ENCODE data around the gene MCRS1.

Gene MCRS1

GRCh38 chr12:49578471-49579112 is 10.7 kb upstream of the MCRS1 start:
- intact Hi-C loops (cut with DNase I; ENCODE audit: low total_unique reads) = no loop called here
- Histone ChIP-seq H3K4me3 (no peak overlapping the region), H3K36me3 (peaks cover 0 to 32% (median 12%) of the 10 kb centered on the region in 3 donors), H3K9me3 (no peaks in the 10 kb centered on the region), H3K27ac (no peak overlapping the region), H3K27me3 (no peaks in the 10 kb centered on the region), H3K4me1 (peaks cover 0 to 30% (median 5%) of the 10 kb centered on the region in 4 donors)
- DNase-seq = no peak
- TF ChIP-seq CTCF (IDR thresholded peaks at IDR 0.05) = no peak

DNA sequence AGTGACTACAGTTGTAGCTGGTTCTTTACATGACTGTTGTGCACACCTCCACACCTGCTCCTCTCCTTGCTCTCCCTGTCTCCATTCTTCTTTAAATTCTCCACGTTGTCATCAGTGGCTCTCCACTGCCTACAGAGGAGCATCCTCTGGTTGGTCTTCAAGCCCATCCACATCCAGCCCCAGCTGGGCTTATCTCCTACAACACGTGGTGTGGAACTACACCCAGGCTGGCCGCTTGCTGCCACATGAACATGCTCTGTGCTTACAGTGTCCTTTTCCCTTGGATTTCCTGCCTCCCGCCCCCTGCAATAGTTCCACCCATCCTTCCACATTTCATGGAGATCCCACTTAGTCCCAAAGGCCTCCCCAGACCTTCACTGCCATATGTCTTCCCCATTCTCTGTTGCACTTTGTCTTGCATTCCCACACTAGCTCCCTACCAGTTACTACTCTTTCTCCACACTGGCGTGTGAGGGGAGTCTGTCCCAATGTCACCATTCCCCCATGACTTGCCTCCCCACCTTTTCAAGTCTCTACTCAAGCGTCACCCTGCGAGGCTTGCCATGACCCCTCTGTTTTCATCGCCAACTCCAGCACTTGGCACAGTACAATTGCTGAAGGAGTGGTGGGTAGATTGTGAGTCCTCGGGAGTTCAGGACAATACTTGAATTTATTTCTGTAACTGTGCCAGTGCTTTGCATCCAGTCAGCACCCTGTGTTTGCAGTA is 9.8 kb upstream of the MCRS1 start:
- H3K27ac ChIP-seq = no peak overlapping the region
- intact Hi-C loops (cut with DNase I; ENCODE audit: low total_unique reads) = no loop called here
- peaks cover 0 to 21% (median 5%) of the 10 kb centered on the region in 4 donors for H3K4me1 ChIP-seq
- peaks cover 0 to 30% (median 12%) of the 10 kb centered on the region in 3 donors for H3K36me3 ChIP-seq
- no peak for TF ChIP-seq CTCF (IDR thresholded peaks at IDR 0.05)
- no peaks in the 10 kb centered on the region for H3K27me3 ChIP-seq
- H3K9me3 ChIP-seq = no peaks in the 10 kb centered on the region
- no peak overlapping the region for H3K4me3 ChIP-seq
- DNase-seq = no peak

DNA sequence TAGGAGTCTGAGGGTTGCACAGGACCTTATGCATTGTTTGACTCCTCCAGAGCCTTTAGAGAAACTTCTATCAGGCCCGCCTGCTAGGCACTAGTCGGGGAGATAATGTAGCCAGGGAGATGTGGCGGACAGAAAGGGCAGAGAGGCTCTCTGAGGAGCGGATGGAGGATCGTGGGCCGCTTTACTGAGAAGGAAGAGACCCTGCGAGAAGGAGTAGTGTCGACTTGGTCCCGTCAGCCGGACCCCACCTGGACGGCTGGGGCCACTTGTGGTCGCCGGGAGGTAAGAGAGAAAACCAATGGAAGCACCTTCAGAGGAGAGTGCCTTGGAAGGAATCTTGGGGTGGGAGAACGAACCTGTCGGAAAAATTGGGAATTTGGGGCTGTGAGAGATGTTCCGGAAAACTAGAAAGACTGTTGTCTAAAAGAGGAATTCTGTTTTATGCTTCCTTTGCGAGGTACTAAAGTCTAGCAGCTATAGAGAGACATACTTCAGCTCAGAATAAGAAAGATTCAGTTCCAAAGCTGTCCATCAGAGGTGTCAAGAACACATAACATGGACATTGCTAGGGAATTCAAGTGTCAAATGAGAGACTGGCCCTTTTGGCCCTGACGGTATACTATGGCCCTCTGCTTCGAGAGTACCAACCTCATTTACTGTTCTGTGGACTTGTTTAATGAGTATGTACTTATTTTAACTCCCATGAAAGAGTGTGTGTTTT is 660 bp upstream of the MCRS1 start:
- Histone ChIP-seq H3K27me3 (no peaks in the 10 kb centered on the region), H3K4me3 (peak overlapping the region; percentile 74 to 86), H3K4me1 (peaks cover 0 to 49% (median 30%) of the 10 kb centered on the region in 4 donors), H3K27ac (peak overlapping the region; percentile 76 to 84), H3K36me3 (peaks cover 13 to 29% (median 16%) of the 10 kb centered on the region in 3 donors), H3K9me3 (no peaks in the 10 kb centered on the region)
- no peak for TF ChIP-seq CTCF (IDR thresholded peaks at IDR 0.05)
- intact Hi-C loops (cut with DNase I; ENCODE audit: low total_unique reads) = no loop called here
- DNase-seq = no peak

GRCh38 chr12:49567302-49567610 is 686 bp downstream of the MCRS1 start:
- no peaks in the 10 kb centered on the region for H3K9me3 ChIP-seq
- DNase-seq = no peak
- H3K27ac ChIP-seq = peak overlapping the region; percentile 76 to 84
- H3K4me1 ChIP-seq = peaks cover 0 to 49% (median 30%) of the 10 kb centered on the region in 4 donors
- intact Hi-C loops (cut with DNase I; ENCODE audit: low total_unique reads) = no loop called here
- peak overlapping the region; percentile 74 to 86 for H3K4me3 ChIP-seq
- no peaks in the 10 kb centered on the region for H3K27me3 ChIP-seq
- no peak for TF ChIP-seq CTCF (IDR thresholded peaks at IDR 0.05)
- peaks cover 27 to 42% (median 30%) of the 10 kb centered on the region in 3 donors for H3K36me3 ChIP-seq

DNA sequence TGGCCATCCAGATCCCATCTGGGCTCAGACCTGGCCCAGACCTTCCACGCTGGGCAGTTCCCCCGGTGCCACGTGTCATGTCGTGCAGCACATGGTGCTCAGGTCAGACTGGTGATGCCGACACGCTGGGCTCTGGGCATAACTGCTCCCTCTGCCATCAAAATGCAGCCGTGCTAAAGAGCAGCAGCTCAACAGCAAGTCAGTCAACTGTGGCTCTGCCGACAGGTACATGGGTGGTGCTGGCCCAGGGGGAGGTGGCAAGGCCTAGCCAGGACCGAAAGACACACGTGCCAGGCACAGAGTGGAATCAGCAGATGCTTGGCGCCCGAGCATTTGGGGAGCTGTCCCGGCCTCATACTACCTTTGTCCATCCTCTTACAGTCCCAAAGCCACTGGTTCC is 1.6 kb downstream of the MCRS1 start:
- Histone ChIP-seq H3K4me3 (no peak overlapping the region), H3K27me3 (no peaks in the 10 kb centered on the region), H3K9me3 (no peaks in the 10 kb centered on the region), H3K27ac (no peak overlapping the region), H3K36me3 (peaks cover 34 to 51% (median 38%) of the 10 kb centered on the region in 3 donors), H3K4me1 (peaks cover 0 to 42% (median 30%) of the 10 kb centered on the region in 4 donors)
- peak in 1 of 2 donors; percentile 45 for DNase-seq
- TF ChIP-seq CTCF (IDR thresholded peaks at IDR 0.05) = no peak
- intact Hi-C loops (cut with DNase I; ENCODE audit: low total_unique reads) = no loop called here

All from tibial artery (tissue), 4 donors.